Fibroblast of upper back skin (primary cell): ENCODE measurements around the gene C3orf49.

Experiments used
- DNase-seq: peaks from one replicate; pipeline ENCODE4 v3.0.0-alpha.2; 2013

Gene C3orf49

DNA sequence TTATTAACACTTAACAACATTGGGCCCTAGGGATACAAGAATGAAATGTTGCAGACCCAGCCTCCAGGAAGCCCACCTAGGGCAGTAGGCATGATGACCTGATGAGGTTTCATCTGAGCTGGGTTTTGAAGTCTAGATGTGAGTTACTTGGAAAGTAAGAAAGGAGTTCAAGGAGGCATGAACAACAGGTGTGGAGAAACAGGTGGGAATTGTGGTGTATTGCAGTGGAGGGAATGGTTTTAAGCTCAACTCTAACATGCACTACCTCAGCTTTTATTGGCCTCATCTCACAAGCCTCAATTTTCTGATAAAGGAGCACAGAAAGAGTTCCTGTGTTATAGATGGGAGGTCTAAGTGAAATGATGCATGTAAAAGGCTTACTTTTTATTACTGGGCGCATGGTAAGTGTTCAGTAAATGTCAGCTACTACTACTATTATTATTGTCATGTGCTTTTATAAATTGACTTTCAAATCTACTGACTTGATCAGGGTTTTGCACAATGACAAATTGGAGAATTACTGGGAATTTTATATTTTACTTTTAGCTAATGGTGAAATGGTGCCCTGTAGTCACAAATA is 73.8 kb downstream of the C3orf49 start:
- no peak for DNase-seq

DNA sequence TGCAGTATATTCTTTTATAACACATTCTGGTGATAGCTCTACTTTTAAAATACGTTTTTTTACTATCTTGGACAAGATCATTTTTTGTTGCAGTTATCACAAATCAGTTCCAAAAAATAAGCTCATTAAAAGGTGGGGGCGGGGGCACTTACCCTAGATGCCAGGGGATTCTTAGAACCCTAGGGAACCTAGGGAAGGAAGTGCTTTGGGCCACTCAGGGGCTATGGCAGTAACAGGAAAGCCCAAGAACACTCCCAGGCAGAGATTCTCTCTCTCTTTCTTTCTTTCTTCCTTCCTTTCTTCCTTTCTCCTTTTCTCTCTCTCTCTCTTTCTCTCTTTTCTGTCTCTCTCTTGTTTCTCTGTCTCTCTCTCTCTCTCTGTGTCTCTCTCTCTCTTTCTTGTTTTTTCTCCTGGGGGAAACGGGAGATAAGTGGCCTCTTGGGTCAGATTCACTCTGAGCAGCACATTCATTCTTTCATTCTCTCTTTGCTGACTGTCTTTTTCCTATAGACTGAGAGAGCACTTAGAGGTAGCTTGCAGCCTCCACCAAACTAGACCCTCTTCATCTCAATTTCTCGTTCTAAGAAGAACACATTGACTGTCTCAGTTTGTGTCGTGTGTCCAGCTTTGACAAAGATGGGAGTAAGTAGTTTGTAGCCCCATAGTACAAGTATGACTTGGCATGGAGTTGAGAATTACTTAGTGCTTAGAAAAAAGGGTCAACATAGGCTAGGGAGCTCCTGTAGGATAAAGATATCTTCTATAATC is 76.5 kb downstream of the C3orf49 start:
- DNase-seq = no peak

DNA sequence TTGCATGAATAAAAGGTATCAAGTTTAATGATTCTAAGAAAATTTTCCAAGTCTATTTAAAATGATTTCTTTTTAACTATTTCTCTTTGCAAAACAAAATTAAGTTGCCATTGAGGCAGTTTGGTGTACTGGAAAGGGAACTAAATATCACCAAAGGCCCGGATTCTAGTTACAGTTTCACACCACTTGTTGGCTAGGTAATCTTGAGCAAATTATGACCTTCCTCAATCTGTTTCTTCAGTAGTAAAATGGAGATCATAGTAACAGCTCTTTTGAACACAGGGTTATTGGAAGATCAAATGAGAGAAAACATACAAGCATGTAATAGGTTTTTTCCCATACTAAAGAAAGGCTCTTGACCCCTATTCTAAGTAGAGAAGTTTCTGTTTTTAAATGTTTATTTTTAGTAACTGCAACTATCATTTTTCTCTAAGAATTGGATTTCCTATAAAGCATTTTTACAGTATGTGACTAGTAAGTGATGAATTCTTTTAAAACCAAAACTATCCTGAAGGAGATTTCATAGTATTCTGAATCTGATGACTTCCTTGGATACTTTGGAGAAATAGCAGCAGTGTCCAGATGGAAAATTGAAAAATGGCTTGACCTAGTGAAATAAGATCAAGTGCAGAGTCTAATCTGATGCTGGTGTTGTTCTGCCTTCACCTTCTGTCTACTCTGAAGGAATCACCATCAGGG is 77.4 kb downstream of the C3orf49 start:
- DNase-seq = peak; percentile 37
